ENCODE measurements around the gene DELE1.

- no peak for TF ChIP-seq POLR2A (IDR thresholded peaks at IDR 0.05)
- TF ChIP-seq, protein P1, sequence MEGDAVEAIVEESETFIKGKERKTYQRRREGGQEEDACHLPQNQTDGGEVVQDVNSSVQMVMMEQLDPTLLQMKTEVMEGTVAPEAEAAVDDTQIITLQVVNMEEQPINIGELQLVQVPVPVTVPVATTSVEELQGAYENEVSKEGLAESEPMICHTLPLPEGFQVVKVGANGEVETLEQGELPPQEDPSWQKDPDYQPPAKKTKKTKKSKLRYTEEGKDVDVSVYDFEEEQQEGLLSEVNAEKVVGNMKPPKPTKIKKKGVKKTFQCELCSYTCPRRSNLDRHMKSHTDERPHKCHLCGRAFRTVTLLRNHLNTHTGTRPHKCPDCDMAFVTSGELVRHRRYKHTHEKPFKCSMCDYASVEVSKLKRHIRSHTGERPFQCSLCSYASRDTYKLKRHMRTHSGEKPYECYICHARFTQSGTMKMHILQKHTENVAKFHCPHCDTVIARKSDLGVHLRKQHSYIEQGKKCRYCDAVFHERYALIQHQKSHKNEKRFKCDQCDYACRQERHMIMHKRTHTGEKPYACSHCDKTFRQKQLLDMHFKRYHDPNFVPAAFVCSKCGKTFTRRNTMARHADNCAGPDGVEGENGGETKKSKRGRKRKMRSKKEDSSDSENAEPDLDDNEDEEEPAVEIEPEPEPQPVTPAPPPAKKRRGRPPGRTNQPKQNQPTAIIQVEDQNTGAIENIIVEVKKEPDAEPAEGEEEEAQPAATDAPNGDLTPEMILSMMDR (IDR thresholded peaks at IDR 0.05) = no peak
These were observed 43.5 kb upstream of the DELE1 start for GRCh38 chr5:141879941-141880738.

All from heart left ventricle (tissue), 13 donors.